ENCODE data around the gene TFPT. TPM values are rescaled to one million over a fixed set of nuclear protein-coding genes. Genes with fewer than 3 reads are reported as not detected.
A peak's percentile ranks its signal among the peaks of the same experiment; 100 is the strongest.

The TFPT gene, protein sequence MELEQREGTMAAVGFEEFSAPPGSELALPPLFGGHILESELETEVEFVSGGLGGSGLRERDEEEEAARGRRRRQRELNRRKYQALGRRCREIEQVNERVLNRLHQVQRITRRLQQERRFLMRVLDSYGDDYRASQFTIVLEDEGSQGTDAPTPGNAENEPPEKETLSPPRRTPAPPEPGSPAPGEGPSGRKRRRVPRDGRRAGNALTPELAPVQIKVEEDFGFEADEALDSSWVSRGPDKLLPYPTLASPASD
- total RNA-seq = 9.4 TPM
- long read RNA-seq, transcript TFPT-203 (6 exons, 1,205 nt) = major isoform, 6 of 10 reads
- long read RNA-seq, partial matches to known transcripts = 3 of 10 reads
- long read RNA-seq, other reads (novel, unspliced or antisense) = 0 of 10 reads

DNA sequence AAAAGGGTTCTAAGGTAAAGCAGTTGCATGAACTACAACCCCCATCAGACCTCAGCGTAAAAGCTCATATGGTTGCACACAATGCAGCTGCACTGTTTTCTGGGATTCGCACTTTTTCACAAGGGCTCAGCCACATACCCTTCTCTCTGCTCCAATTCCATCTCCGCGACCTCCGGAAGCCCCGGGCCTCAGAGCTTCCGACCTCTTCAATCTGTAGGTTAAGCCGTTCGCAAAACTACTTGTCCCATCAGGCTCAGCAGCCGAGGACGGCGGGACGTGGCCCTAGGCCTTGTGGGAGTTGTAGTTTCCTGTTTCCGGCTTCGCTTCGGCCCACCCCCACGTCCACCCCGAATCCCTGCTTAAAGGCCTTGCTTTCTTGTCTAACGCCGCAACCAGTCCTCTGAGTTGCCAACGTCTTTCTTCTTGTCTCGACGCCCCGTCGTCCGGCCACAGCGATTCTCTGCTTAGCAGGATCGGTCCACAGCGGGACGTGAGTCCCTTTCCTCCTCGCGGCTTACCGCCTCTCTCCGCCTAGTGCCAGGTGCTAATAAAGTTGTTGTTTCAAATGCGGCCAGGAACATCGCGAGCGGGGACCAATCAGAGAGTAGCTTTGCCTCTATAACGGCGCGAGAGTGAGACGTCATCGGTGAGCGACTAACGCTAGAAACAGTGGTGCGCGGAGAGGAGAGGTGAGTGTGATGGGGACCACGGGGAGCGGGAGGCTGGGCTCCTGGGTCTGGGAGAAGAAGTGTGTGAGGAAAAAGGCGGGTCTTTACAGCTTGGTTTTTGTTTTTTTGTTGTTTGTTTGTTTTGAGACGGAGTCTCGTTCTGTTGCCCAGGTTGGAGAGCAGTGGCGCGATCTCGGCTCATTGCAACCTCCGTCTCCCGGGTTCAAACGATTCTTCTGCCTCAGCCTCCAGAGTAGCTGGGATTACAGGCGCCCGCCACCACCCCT, at the start of gene TFPT, which contains the start of gene PRPF31:
Gene TFPT (minus strand): TSS at position 549 of the 955 bp plus-strand sequence. CDS start 388 bp downstream, at position 161.
Gene PRPF31 (plus strand): TSS at position 646 of the 955 bp plus-strand sequence. CDS start 2,525 bp downstream, outside the sequence.
- ATAC-seq (ENCODE audit: poor library complexity) (peak; percentile 96), DNase-seq (peak; percentile 98)
- intact Hi-C loops (cut with DNase I) = no loop called here

DNA sequence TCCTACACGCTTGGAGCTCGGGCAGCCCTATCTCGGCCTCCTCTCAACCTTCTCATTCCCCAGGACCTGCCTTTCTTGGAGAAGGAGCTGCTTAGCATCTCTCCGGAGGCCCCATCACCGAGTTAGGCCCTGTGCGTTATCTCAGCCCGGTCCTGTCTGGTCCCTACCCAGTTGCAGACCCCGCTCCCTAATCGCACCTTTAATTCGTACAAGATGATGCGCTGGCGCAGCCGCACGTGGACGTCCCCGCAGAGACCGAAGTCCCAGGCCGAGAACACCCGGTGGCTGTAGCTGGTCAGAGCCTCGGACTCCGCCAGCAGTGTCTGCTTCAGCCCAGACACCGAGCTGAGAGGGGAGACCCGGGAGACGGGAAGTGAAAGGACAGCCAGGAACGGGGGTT, 49.8 kb upstream of the TFPT start:
- intact Hi-C loops (cut with DNase I) = no loop called here
- no peak for DNase-seq
- no peak for ATAC-seq (ENCODE audit: poor library complexity)

DNA sequence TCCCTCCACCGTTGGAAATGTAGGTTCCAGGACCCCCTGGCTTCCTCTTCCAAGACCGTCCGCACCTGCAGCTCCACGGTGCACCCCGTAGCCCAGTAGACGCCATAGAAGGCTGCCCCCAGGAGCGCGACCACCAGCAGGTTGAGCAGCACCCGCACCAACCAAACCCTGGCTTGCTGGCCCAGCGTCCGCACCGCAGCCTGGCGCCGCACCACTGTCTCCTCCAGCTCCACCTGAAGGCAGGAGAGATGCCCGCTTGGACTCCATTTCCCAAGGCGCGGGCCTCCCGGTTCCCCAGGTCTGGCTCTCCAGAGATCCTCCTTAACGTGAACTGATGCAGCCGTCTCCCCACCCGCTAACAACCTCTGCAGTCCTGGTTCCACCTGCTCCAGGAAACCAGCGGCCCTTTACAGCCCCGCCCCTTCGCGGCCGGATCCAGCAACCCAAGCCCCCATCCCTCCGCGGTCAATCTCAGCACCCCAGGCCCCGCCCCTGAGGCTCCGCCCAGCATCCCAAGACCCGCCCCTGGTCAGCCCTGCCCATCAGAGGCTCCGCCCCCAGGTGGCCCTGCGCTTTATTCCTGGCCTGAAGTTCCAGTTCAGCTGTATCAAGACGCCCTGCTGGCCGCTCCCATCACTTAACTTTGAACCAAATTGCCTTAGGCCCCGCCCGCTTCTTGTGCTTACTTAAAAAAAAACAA, 49.1 kb upstream of the TFPT start:
- intact Hi-C loops (cut with DNase I) = no loop called here
- ATAC-seq (ENCODE audit: poor library complexity) (no peak), DNase-seq (no peak)

DNA sequence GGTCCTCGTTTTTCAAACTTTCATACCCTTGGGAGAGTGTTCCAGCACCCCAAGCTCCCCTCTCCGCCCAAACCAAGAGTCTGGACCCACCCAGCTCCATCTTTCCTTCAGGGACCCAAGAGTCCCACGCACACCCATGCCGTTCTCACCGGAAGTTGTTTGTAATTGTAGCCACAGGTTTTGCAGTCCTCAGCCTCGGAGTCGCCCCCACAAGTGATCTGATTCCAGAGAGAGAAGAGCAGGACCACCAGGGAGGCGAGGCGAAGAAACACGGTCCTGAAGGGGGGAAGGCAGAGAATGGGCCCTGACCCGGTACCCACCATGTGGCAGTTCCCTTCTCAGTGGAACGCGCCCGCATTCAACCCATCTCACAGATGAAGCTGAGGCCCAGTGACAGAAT, 47.4 kb upstream of the TFPT start:
- DNase-seq (no peak), ATAC-seq (ENCODE audit: poor library complexity) (no peak)
- intact Hi-C loops (cut with DNase I) = no loop called here

DNA sequence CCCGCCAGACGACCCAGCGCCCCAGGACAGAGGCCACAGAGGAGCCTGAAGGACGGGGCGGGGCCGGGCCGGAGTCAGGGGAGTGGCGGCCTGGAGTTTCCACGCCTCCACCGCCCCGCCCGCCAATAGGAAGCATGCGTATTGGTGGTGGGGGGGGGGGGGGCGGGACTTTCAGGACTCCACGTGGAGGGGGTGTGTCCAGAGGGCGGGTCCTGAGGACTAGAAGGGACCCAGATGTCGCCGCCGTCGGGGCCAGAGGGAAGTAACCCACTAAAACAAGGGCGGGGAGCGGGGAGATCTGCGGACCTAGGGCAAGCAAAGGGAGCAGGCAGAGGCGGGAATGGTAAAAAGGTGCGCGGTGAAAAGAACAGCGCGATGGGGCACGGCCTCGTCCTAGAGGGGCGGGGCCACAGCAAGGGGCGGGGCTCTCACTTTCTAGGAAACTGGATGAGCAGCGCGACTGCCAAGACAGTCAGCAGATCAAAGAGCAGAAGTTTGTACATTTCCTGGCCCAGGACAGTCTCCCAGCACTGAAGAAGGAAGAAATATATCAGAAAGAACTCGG, 46.9 kb upstream of the TFPT start:
- ATAC-seq (ENCODE audit: poor library complexity) = peak; percentile 44
- intact Hi-C loops (cut with DNase I) = no loop called here

DNA sequence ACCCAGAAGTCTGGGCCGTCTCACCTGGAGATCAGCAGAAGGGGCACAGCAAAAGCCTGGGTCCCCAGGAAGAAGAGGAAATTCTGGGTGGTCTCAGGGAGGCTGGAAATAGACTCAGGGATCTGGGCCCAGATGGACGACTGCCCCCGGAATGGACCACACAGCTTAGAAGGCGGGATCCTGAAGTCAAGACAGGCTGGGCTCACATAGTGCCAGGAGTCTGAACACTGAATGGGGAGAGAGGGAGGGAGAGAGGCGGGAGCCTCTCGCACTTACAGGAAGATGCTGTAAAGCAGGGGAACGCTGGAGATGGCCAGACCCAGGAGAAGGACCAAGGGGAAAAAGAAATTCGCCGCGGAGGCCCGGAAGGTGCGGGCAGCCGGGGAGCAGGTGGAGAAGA, 45.4 kb upstream of the TFPT start:
- intact Hi-C loops (cut with DNase I) = no loop called here
- ATAC-seq (ENCODE audit: poor library complexity) = no peak
- DNase-seq = no peak

More for the DNA sequence above, 46.9 kb upstream of the TFPT start:
- peak; percentile 91 for DNase-seq

DNA sequence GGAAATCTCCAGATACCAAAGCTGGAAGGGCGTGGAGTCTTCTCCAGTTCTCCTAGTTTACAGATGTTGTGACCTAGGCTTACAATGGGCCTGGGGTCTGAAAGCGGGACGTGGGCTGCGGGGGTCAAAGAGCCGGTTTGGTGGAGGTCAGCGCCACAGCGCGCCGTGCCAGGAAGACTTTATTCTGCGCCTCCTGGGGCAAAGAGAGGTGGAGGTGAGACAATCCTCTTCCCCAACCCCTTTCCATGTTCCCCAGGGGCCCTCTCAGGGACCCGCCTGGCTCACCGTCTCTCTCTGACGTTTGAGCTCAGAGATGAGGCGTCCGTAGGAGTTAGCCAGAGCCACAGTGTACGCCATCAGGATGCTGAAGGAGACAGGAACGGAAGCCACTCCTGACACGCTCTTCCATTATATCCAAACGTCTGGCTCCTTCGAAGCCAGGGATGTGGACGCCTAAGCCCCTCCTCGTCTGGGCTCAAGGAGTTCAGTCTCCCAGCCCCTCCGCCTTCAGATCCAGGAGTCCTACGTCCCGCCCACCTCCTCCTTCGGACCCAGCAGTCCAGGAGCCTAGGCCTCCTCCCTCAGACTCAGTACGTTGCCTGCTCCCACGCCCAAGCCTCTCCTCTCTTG, 44.8 kb upstream of the TFPT start:
- ATAC-seq (ENCODE audit: poor library complexity) (no peak), DNase-seq (no peak)
- intact Hi-C loops (cut with DNase I) = no loop called here

DNA sequence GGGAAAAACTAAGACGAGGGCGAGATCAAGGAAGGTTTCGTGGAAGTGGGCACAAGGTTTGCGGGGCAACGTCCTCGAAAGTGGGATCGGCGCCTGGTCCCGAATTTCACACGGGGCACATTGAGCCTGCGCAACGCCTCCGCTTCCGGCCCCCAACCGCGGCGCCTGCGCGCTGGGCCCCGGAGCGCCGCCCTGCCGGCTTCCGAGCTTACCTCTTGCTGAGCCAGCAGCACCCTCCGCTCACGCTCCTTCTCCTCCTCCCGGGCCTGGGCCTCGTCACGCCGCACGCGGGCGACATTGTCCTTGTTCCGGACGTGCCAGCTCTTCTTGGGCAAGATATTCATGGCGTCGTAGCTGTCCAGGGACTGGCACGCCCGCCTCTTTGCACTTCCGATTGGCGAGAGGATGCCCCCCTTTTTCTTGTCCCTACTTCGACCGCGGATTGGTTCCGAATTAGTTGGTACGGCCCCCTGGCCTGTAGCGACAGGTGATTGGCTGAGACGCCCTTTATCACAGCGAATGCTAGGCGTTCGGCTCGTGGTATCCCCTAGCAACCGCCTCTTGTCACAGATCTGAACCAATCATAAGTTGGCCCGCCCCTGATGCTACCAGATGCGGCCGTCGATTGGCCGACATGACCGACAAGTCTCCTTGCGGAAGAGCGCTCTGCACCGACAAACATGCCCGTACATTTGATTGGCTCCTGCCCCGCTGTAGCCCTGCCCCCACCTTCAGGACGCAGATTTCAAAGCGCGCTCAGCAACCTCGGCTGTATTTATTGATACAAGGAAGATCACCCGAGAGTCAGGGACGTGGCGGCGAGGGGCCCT, 44.1 kb upstream of the TFPT start, which contains the start of gene LENG1:
Gene LENG1 (minus strand): TSS at position 370 of the 830 bp plus-strand sequence. CDS start 26 bp downstream, at position 344.
- intact Hi-C loops (cut with DNase I) = no loop called here
- peak; percentile 93 for ATAC-seq (ENCODE audit: poor library complexity)
- DNase-seq = peak; percentile 100

DNA sequence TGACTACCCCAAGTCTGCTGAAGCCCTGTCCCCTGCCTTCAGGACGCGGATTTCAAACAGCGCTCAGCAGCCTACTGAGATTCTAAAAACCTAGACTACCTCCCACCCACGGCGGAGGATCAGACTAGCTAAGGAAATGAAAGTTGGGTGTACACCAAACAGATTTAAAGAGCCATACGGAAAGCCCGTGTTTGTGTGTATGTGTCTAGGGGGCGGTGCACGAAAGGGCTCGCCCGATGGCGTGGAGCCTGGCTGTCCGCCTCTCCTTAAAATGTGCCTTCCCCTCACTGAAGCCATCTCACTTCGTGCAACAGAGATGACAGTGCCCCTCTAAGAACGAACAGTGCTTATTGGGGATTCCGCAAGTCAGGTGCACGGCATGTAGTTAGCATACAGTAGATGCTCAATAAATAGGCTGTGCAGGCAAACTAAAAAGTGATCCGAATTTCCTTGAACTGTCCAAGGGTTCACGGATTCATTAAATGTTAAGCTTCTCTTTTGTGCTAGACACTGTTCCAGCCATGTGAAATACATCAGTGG, 43.4 kb upstream of the TFPT start:
- DNase-seq (no peak), ATAC-seq (ENCODE audit: poor library complexity) (no peak)
- intact Hi-C loops (cut with DNase I) = no loop called here

DNA sequence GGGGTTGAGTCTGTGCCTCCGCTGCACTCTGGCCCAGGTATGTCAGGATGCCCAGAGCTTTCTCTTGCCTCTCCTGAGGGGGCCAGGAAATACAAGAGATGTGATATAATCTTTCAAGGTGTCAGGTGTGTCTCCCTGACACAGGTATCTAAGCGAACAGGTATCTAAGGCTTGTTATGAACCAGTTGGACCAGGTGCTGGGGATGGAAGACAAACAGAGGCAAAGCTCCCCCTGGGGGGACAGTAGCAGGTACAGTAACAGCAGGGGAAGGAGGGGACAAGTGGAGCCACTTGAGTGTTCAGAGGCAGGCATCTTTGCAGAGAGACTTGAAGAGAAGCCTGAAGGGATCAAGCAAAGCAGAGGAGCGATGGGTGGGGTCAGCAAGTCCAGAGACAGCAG, 41.5 kb upstream of the TFPT start:
- DNase-seq (no peak), ATAC-seq (ENCODE audit: poor library complexity) (no peak)
- intact Hi-C loops (cut with DNase I) = no loop called here

DNA sequence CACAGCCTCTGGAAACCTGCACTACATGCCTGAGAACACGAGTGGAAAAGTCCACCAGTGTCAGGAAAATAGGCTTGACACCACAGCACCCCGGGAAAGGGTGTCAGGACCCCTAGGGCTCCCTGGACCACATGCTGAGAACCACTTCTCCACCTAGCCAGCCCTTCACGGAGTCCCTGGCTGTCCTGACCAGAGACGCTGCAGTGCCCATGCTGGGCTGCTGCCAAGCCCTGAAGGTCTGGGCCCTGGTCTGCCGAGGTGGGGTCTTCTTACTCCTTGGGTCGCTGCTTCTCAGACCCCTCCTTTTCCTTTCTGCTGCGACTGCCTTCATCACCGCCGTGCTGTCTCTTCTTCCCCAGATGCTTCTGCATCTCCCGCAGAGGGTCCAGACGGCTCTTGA, 41.0 kb upstream of the TFPT start:
- no peak for DNase-seq
- intact Hi-C loops (cut with DNase I) = no loop called here
- ATAC-seq (ENCODE audit: poor library complexity) = no peak

DNA sequence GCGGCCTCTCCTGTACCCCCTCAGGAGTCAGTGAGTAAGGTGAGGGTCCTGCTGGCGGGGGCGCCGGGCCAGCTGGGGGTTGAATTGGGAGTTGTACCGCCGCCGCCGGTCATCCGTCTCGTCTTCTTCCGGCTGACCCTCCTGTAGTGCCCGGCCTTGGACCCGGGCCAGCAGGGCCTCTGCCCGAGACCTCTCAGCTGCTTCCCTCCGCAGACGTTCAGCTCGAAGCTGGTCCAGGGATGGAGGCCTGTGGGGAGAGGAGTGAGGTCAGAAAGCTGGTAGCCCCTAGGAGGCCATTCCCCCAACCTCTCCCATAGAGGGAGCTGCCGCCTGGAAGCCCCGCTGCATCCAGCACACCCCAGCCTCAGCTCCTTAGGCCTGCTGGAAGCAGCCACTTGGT, 40.2 kb upstream of the TFPT start:
- ATAC-seq (ENCODE audit: poor library complexity) = no peak
- no peak for DNase-seq
- intact Hi-C loops (cut with DNase I) = no loop called here

DNA sequence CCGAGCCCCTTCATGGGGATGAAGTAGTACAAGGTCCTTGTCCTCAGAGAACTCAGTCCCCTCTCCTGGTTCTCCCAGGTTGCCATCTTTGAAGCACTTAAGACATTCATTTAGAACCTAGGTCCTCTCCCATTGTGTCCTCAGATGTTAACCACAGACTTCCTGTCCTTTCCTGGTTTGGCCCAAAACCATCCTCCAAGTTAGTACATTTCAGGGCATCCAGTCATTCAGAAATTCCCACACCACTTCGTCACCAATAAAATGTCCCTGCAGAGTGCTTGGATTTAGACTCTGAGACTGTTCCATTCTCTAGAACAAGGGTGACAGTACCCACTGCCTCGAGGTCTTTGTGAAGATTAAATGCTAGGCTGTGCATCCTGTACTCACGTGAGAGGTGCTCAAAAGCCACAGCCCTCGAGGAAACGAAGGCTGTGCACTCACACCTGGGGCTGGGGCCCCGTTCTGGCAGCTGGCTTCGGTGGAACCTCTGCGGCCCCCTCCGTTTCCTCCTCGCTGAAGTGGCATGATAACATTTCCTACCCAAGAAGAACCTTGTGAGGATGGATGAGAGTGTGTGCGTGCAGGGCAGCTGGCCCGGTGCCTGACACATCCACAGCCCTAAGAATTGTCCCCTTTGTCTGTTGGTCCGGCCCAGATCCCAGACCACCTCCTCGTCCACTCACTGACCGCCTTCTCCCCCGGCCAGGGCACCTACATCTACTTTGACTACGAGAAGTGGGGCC, 39.3 kb upstream of the TFPT start:
- intact Hi-C loops (cut with DNase I) = no loop called here
- ATAC-seq (ENCODE audit: poor library complexity) (no peak), DNase-seq (no peak)

DNA sequence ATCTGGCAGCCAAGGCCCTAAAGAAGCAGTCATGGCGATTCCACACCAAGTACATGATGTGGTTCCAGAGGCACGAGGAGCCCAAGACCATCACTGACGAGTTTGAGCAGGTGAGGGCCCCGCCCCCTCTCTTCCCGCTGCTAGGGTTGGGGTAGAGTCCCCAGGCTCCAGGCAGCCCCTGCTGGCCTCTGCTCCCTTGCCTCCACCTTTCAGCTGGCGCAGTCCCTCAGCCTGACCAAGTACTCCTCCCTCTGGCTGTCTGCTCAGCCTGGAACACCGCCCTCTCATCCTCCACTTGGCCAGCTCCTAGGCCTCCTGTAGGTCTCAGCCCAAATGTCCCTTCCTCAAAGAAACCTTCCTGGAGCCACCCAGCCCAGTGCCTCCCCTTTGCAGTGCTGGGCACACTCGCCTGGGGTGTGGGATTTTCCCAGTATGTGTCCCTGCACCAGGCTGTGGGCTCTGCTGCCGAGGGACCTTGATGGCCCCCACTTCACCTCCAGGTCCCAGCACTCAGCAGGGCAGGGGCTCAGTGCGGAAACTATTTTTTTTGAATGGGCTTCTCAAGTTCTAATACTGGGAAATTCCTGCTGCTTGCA, 38.4 kb upstream of the TFPT start:
- no peak for ATAC-seq (ENCODE audit: poor library complexity)
- intact Hi-C loops (cut with DNase I) = no loop called here
- no peak for DNase-seq

DNA sequence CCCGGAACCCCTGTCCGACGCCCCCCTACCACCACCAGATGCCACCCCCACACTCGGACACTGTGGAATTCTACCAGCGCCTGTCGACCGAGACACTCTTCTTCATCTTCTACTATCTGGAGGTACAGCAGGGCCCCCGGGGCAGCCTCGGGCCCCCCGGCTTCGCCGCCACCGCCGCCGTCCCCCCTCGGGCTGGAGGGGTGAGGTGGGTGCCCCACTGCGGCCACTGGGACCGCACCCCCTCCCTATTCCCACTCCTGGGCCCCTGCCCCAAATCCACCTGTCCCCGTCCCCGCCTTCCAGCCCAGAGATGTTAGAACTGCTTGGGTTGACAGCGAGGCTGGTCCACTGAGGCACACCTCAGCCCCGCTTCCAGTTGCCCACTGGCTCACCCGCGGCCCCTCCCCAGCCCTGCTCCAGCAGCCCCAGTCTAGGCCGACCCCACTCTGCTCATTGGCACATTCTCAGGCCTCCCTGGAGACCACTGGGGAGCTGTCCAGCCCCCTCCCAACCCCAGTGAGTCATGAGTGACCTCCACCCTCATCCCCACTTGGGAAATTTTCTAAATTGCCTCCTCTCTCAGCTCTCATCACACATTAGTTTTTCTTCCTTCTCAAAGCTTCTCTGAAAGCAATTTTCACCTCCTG, 37.5 kb upstream of the TFPT start:
- intact Hi-C loops (cut with DNase I) = no loop called here
- ATAC-seq (ENCODE audit: poor library complexity) (peak; percentile 32), DNase-seq (no peak)

DNA sequence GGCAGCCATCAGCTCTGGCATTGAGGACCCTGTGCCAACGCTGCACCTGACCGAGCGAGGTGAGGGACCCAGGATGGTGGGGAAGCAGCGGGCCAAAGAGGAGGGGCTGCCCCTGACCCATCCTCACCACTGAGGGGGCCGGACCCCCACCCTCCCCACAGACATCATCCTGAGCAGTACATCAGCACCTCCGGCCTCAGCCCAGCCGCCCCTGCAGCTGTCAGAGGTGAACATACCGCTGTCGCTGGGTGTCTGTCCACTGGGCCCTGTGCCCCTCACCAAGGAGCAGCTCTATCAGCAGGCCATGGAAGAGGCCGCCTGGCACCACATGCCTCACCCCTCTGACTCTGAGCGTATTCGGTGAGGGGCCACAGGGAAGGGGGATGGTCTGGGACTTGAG, 36.8 kb upstream of the TFPT start:
- intact Hi-C loops (cut with DNase I) = no loop called here
- ATAC-seq (ENCODE audit: poor library complexity) = no peak
- DNase-seq = no peak

All from Right ventricle myocardium superior (tissue), 1 donor.